GM18508 (cell line): ENCODE results near the gene PDGFD.
A peak's percentile ranks its signal among the peaks of the same experiment; 100 is the strongest.

Experiments
- ATAC-seq: cut with Tn5 transposase; IDR thresholded peaks from one replicate; pipeline ENCODE4 v1.9.1; 2021; ENCODE audit warnings: moderate number of reproducible peaks; ENCODE audit not compliant: insufficient read depth, unreplicated experiment

Gene PDGFD

GRCh38 chr11:104164028-104164520, at the start of gene PDGFD:
TSS of gene PDGFD (minus strand) at chr11:104164147.
- peak; percentile 92 for ATAC-seq

GRCh38 chr11:104206936-104207335, 43.0 kb upstream of the PDGFD start:
- no peak for ATAC-seq

- no peak for ATAC-seq
Observed at GRCh38 chr11:104205838-104206237, 41.9 kb upstream of the PDGFD start.

GRCh38 chr11:104200688-104201087, 36.7 kb upstream of the PDGFD start:
- no peak for ATAC-seq

GRCh38 chr11:104199053-104199452, 35.1 kb upstream of the PDGFD start:
- no peak for ATAC-seq

GRCh38 chr11:104198576-104198975, 34.6 kb upstream of the PDGFD start:
- no peak for ATAC-seq

- ATAC-seq = no peak
Observed at GRCh38 chr11:104191124-104191523, 27.2 kb upstream of the PDGFD start.

GRCh38 chr11:104183593-104183992, 19.6 kb upstream of the PDGFD start:
- no peak for ATAC-seq

- ATAC-seq = no peak
Observed at GRCh38 chr11:104175769-104176168, 11.8 kb upstream of the PDGFD start.

GRCh38 chr11:104169091-104169490, 5.1 kb upstream of the PDGFD start:
- ATAC-seq = no peak

- no peak for ATAC-seq
Observed at GRCh38 chr11:104165014-104165413, 1.1 kb upstream of the PDGFD start.

GRCh38 chr11:104163100-104164027, 583 bp downstream of the PDGFD start:
- ATAC-seq = peak; percentile 19

GRCh38 chr11:104161751-104162450, 2.0 kb downstream of the PDGFD start:
- no peak for ATAC-seq

GRCh38 chr11:104159356-104159755, 4.6 kb downstream of the PDGFD start:
- no peak for ATAC-seq

GRCh38 chr11:104155375-104155774, 8.6 kb downstream of the PDGFD start:
- no peak for ATAC-seq

- no peak for ATAC-seq
Observed at GRCh38 chr11:104154296-104154695, 9.7 kb downstream of the PDGFD start.

GRCh38 chr11:104152941-104153505, 10.9 kb downstream of the PDGFD start:
- ATAC-seq = no peak

GRCh38 chr11:104151404-104152204, 12.3 kb downstream of the PDGFD start:
- no peak for ATAC-seq

GRCh38 chr11:104148706-104149105, 15.2 kb downstream of the PDGFD start:
- ATAC-seq = no peak

- no peak for ATAC-seq
Observed at GRCh38 chr11:104148074-104148473, 15.9 kb downstream of the PDGFD start.
